ENCODE data around the gene CFAP68. TPM values are rescaled to one million over a fixed set of nuclear protein-coding genes. Genes with fewer than 3 reads are reported as not detected.

CFAP68 gene
- total and polyA plus RNA-seq, 2 of the 8 experiments (the other 6 are each of a cell fraction or from before 2014, with no cell fraction given), result 21.4 to 43.1 TPM

DNA sequence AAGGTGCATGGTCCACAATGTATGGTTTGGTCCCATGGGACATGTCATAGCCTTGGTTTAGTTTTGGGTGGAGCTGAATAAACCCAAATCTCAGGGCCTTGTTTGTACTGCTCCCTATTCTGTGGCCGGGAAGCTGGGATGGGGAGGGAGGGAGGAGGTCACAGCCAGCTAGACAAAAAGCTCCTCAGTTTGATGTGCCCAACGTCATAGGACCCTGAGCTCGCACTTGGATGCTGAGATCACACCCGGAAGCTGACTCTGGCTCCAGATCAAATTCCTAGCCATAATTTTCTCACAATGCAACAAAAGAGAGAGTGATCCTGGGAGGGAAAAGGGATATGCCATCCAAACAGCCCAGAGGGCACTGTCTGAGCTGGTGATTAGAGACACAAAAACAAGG is 34.7 kb downstream of the CFAP68 start:
- POLR2A ChIA-PET (ENCODE audit: partially characterized antibody), result interaction anchor here (1.0 to 2.3 kb wide), 2 partner anchors 13 to 34 kb away, joined by 4 to 8 read pairs; no protein-coding TSS in a partner anchor
- no peak for TF ChIP-seq SP4 (IDR thresholded peaks at IDR 0.05; ENCODE audit: low read length)
- no peak for TF ChIP-seq POU5F1 (IDR thresholded peaks at IDR 0.05; ENCODE audit: low read depth, low read length)
- TF ChIP-seq RFX5 (IDR thresholded peaks at IDR 0.05; ENCODE audit: borderline replicate concordance, low read depth, low read length), result no peak
- TF ChIP-seq ASH2L (IDR thresholded peaks at IDR 0.05; ENCODE audit: low read length), result no peak
- no peak for TF ChIP-seq CBX5 (IDR thresholded peaks at IDR 0.05; ENCODE audit: low read depth, low read length)
- no peak for TF ChIP-seq SIRT6 (IDR thresholded peaks at IDR 0.05; ENCODE audit: low read length)
- TF ChIP-seq SIN3A (conservative IDR thresholded peaks at IDR 0.05 in 1 of 2, IDR thresholded peaks at IDR 0.05 in 1 of 2; ENCODE audit: low read depth in 1 of 2, low read length in 2 of 2), result no peak
- TF ChIP-seq CREB1 (IDR thresholded peaks at IDR 0.05), result no peak
- TF ChIP-seq CEBPB (IDR thresholded peaks at IDR 0.05; ENCODE audit: low read depth, low read length), result no peak
- no peak for TF ChIP-seq TAF1 (IDR thresholded peaks at IDR 0.05; ENCODE audit: low read depth, low read length)
- TF ChIP-seq YY1 (IDR thresholded peaks at IDR 0.05; ENCODE audit: low read depth, low read length), result no peak
- TF ChIP-seq CHD2 (IDR thresholded peaks at IDR 0.05; ENCODE audit: low read length), result no peak
- no peak for TF ChIP-seq HDAC2 (IDR thresholded peaks at IDR 0.05; ENCODE audit: borderline replicate concordance in 1 of 2, low read depth in 2 of 2, low read length in 2 of 2)
- no peak for TF ChIP-seq MAFK (IDR thresholded peaks at IDR 0.05; ENCODE audit: low read depth, low read length)
- TF ChIP-seq RBBP5 (IDR thresholded peaks at IDR 0.05; ENCODE audit: borderline replicate concordance, low read depth, low read length), result no peak
- TF ChIP-seq ZNF274 (IDR thresholded peaks at IDR 0.05; ENCODE audit: borderline replicate concordance, extremely low read depth, low read length), result no peak

More for the DNA sequence above, 34.7 kb downstream of the CFAP68 start:
- H3K14ac ChIP-seq (ENCODE audit: insufficient read length), result no peak overlapping the region
- H3K36me3 ChIP-seq (ENCODE audit: control insufficient read depth in 2 of 4, insufficient read depth in 4 of 4, low read length in 3 of 4), result no peaks in the 10 kb centered on the region
- no peak overlapping the region for H2BK5ac ChIP-seq (ENCODE audit: low read depth, low read length)
- no peak overlapping the region for H2AK5ac ChIP-seq (ENCODE audit: low read depth, low read length)
- WGBS, 2 experiments (ENCODE audit: extremely low coverage in 1 of 2, insufficient coverage in 1 of 2, insufficient read length in 1 of 2, insufficient replicate concordance in 2 of 2, low coverage in 1 of 2, low lambda C conversion rate in 2 of 2, missing lambda C conversion rate in 1 of 2), result 82% methylated on average over 4 of the region's 4 CpGs; no CpG with 5 or more reads in 1 of the 2 experiments
- peak overlapping the region; percentile 29 for H4K91ac ChIP-seq (replicated peaks; ENCODE audit: insufficient read length, low read length)
- no peak overlapping the region for H3K9ac ChIP-seq (replicated peaks in 1 of 4; ENCODE audit: extremely low read depth in 1 of 4, low read depth in 3 of 4, low read length in 3 of 4)
- H4K20me1 ChIP-seq (replicated peaks in 1 of 2; ENCODE audit: control insufficient read depth in 1 of 2, insufficient read depth in 2 of 2, low read length in 2 of 2), result no peaks in the 10 kb centered on the region
- H4K5ac ChIP-seq (ENCODE audit: insufficient read length, low read depth, low read length), result no peak overlapping the region
- CTCF ChIA-PET (ENCODE audit: partially characterized antibody), result interaction anchor here (0.7 to 3.5 kb wide), 11 partner anchors 10 to 200 kb away, joined by 3 to 23 read pairs (median 4); partner anchors contain the start of gene DIXDC1
- H3K27me3 ChIP-seq (replicated peaks in 1 of 4; ENCODE audit: control insufficient read depth in 3 of 4, extremely low read depth in 1 of 4, insufficient read depth in 3 of 4, low read length in 3 of 4), result no peaks in the 10 kb centered on the region
- H3K23ac ChIP-seq (ENCODE audit: insufficient read length), result no peak overlapping the region
- H3K9me3 ChIP-seq (ENCODE audit: insufficient read depth in 2 of 2, low read depth in 1 of 2, low read length in 1 of 2), result no peaks in the 10 kb centered on the region
- H3K27ac ChIP-seq (ENCODE audit: low read depth, low read length), result no peak overlapping the region
- H4K8ac ChIP-seq (ENCODE audit: extremely low read depth, insufficient read depth, low read length), result no peak overlapping the region
- H3K23me2 ChIP-seq (ENCODE audit: low read depth, low read length), result peaks cover 4% of the 10 kb centered on the region; the same call in 1 of the 2 replicates
- no peak overlapping the region for H2BK15ac ChIP-seq (ENCODE audit: low read length)
- H2BK120ac ChIP-seq (replicated peaks; ENCODE audit: low read depth, low read length), result no peak overlapping the region
- no peak overlapping the region for H3K4me3 ChIP-seq (ENCODE audit: extremely low read depth in 1 of 4, insufficient read depth in 2 of 4, low read depth in 3 of 4, low read length in 4 of 4)
- peak overlapping the region; percentile 93; the same call in 1 of the 2 replicates for H2BK20ac ChIP-seq (ENCODE audit: low read length)
- H2AFZ ChIP-seq (ENCODE audit: low read length), result no peak overlapping the region
- H3K56ac ChIP-seq (replicated peaks; ENCODE audit: insufficient read length, low read depth, low read length), result no peak overlapping the region
- H3K4me2 ChIP-seq (ENCODE audit: insufficient read depth in 1 of 2, low read depth in 2 of 2, low read length in 2 of 2), result no peak overlapping the region
- peaks cover 3 to 19% (median 11%) of the 10 kb centered on the region in 4 experiments for H3K4me1 ChIP-seq (replicated peaks in 1 of 4; ENCODE audit: control insufficient read depth in 3 of 4, insufficient read depth in 4 of 4, low read length in 3 of 4)
- DNase-seq (ENCODE audit: low read depth in 1 of 2, low spot score in 2 of 2), result no peak
- H3K18ac ChIP-seq (ENCODE audit: extremely low read depth, low read length), result no peak overlapping the region
- FAIRE-seq, result no peak
- H2BK12ac ChIP-seq (ENCODE audit: low read depth, low read length), result peak overlapping the region; percentile 98; the same call in 1 of the 2 replicates
- no peak overlapping the region for H3K4ac ChIP-seq (replicated peaks; ENCODE audit: insufficient read length, low read depth, low read length)
- H3K79me2 ChIP-seq (ENCODE audit: control insufficient read depth in 1 of 2, insufficient read depth in 2 of 2, low read length in 2 of 2), result no peaks in the 10 kb centered on the region
- no peaks in the 10 kb centered on the region for H3K79me1 ChIP-seq (ENCODE audit: low read depth, low read length)
